GM21360 (cell line): Measurements from ENCODE around the gene ADAMTSL2.

ENCODE experiments used
- ATAC-seq: cut with Tn5 transposase; IDR thresholded peaks from one replicate; pipeline ENCODE4 v1.9.1; 2021; ENCODE audit warnings: mild to moderate bottlenecking, moderate library complexity; ENCODE audit not compliant: unreplicated experiment

Gene ADAMTSL2

DNA sequence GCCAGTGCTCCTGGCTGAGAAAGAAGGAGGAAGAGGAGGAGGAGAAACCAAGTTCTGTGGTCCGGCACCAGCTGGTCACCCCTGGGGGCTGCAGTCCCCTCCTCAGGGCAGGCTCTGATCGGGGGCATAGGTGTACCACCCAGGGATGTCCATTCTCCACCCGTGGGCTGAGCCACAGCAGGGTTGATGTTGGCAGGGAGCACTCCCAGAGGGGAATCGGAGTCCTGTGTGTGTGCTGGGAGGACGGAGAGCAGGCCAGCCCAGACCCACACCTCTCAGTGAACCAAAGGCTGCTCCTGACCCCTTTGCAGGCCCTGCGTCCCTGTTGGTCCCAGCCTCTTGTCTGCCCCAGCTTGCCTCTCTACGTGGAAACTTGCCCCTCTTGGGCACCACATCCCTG is 4.6 kb upstream of the ADAMTSL2 start:
- ATAC-seq = no peak

DNA sequence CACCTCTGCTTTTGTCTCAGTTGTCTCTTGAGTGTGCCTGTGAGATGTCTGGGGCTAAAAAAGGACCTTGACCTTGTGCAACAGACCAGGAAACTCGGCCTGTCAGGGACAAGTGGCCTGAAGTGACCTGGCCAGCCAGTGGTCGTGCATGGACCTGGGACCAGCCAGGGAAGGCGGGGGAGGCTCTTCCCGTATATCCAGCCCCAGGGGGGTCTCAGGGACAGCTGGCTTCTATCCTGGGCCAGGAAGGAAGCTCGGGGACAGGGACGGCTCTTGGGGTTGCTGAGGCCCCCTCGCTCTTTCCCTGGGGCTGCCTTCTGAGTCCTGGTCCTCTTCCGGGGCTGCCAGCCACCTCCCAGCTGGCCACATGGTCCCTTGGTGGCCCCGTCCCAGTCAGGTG is 3.2 kb upstream of the ADAMTSL2 start:
- no peak for ATAC-seq

DNA sequence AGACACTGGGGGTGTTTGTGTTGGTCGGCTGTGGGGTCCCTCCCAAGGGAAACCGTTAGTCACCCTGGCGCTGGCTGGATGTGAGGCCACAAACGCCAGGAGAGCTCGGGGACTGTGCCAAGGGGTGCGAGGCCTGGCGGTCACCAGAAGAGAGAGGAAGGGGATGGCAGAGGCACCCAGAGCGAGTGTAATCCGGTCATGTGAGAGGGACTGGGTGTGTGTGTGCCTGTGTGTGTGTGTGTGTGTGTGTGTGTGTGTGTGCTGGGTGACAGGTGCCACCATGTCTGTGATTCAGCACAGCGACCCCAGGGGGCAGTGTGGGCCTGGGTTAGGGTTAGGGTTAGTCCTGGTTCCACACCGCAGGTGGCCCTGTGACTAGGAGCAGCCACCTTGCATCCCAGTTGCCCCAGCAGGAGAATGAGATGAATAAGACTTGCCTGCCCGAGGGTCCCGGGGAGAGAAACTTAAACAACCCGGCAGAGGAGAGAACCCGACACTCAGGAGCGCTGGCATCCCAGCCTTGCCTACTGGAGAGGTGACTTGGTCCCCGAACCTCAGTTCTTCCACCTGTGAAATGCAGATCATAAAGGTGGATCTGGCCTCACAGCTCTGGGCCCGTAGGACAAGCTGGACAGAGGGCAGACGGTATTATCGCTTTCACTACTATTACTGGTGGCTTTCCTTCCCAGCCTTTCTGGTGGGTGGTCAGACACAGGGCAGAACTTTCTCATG is 1.4 kb upstream of the ADAMTSL2 start:
- no peak for ATAC-seq

DNA sequence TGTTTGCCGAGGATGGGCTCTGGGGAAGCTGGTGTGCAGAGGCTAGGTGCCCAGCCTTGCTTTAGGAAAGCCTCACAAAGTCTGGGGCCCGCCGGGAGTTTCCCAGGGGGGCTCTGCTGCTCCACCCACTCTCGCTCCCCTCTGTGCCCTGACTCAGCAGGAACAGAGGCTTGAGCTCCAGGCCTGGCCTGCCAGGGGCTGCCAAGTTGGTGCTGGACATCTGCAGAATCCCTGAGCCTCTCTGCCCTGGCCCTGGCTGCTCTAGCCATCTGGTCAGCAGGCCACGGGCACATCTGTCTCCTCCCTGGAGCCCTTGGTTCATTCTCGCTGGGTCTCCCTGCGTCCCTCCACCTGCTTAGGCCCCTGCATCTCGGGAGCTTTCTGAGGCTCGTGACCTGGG is 647 bp upstream of the ADAMTSL2 start:
- ATAC-seq = no peak

DNA sequence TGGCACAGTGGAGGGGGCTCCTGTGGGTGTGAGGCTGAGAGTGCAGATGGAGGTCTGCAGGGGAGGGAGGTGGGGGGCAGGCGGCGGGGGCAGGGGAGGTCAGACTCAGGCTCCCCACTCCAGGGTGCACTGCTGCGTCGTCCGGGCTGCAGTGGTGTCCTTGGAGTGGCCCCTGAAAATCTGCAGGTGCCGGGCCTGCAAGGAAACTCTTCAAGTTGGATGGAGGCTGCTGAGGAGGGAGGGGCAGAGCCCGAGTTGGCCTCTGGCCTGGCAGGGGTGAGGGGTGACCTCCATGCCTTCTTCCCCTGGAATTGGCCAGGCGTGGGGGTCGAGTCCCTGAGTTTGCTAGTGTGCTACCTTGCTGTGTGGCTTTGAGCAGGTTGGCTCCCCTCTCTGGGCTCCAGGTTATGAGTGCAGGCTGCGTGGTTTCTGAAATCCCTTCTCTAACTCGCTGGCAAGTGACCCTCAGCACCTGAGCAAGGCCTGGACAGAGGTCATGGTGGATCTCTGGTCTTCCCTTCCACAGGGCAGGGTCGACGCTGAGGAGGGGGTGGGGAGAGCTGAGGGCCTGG is 888 bp downstream of the ADAMTSL2 start:
- ATAC-seq = no peak

DNA sequence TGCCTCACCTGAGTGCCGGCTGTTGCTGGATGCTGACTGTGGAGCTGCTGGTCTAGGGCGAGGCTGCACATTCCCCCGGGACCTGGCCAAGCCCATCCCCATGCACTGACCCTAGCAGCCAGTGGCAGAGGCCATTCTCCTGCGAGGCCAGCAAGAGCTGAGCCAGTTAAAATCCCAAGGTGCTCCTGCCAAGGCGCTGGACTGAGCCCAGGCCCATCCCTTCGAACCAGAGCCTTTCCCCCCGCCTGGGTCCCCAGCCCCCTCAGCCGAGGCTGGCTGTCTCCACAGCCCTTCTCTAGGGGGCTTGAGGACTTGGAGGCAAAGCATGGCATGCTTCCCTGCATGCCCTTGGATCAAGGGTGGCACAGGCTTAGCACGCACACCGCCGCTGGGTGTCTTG is 1.6 kb downstream of the ADAMTSL2 start:
- no peak for ATAC-seq

DNA sequence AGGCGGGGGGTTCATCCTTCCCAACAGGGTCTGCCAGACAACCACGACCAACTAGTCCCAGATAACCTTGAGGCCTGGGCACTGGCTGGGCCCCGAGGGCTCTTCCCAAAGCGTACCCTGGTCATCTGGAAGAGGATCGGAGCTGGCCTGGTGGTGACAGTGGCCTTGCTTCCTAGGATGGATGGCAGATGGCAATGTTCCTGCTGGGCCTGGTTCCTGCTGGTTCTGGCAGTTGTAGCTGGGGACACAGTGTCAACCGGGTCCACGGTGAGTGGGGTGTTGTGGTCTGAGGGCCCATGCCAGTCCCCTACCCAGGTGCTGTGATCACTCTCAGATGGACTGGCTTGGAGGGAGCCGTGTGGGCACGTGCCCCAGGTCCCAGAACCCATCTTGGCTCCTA is 2.0 kb downstream of the ADAMTSL2 start:
- no peak for ATAC-seq

DNA sequence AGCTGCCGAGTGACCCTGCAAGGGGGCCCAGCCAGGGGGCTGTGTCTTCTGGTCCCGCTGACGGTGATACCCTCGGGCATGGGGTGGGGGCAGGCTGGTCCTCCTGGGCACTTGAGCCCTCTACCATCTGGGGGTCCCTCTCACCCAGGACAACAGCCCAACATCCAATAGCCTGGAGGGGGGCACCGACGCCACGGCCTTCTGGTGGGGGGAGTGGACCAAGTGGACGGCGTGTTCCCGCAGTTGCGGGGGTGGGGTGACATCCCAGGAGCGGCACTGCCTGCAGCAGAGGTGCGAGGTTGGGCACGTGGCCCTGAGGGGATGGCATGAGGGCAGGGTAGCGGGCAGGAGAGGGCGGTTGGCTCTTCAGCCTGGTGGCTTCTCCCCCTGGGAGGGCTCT is 2.8 kb downstream of the ADAMTSL2 start:
- no peak for ATAC-seq

DNA sequence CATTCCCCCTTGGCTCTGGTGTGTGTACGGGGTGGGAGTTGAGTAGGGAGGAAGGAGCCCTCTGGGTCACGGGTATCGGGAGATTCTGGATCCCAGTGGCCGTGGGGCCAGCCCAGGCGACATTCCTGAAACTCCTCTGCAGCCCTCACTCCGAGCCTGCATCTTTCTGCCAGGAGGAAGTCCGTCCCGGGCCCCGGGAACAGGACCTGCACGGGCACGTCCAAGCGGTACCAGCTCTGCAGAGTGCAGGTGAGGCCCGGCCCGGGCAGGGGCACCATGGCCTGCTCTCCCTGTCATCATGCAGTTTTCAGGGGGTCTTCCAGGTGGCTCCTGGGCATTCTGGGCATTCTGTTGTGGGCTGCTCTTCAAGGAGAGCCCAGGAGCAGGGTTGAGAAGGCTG is 3.7 kb downstream of the ADAMTSL2 start:
- no peak for ATAC-seq

DNA sequence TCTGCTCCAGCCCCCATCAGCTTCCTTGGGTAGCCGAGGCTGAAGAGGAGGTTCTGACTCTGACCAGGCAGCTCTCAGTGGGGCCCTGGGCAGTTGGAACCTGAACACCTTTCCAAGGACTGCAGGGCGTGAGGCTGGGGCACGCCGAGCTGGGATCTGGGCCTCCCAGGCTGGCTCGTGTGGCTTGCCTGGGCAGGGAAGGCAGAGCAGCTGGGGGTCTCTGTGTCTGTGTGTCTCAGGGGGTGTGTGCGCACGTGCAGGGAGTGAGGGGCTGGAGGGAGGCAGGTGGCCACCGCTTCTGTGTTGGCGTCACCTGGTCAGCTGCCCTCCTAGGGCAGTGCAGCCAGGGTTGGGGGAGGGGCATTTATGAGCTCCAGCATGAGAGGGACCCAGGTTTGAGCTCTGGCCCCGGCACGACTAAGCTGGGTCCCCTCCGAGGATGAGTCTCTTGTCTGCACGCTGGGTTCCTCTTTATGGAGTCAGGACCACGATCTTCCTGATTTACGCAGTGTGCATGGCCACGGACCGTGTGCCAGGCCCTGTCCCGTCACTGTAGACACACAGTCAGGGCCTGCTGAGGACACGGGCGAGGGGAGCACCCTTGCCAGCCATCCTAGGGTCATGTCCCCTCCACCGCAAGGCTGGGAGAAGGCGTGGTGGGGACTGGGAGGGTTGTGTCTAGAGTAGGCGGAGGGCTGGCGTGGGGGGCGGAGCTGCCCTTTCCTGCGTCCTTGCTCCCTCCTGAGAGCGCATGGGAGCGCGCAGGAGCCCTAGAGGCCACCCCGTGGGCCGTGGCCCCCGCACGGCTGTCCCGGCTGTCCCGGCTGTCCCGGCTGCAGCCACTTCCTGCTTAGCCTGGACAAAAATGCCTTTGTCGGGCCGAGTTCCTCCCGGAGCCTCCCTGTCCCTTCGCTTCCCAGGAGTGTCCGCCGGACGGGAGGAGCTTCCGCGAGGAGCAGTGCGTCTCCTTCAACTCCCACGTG is 4.6 kb downstream of the ADAMTSL2 start:
- no peak for ATAC-seq

DNA sequence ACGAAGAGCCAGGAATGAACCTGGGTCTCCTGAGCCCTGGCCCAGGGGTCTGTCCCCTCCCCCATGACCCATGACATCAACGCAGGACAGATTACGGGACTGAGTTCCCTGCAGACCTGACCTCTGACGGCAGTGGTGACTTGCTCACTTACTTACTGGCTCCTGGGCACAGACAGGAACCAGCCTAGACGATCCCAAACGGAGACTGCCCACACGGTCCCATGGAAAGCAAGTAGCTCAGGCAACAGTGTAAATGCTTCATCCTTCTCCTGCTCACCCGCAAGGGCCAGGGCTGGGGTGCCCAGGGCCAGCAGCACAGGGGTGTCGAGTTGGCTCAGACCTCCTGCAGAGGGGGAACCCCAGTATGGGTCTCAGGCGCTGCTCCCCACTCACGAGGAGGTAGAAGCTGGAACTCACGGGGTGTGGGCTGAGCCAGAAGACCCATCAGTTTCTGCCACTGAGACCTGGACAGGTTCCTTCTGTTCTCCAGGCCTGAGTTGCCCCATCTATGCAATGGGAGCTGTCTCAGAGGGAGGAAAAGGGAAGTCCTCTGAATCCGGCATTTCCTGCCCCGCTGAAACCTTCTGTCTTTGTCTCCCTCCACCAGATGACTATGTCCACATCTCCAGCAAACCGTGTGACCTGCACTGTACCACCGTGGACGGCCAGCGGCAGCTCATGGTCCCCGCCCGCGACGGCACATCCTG is 5.6 kb downstream of the ADAMTSL2 start:
- ATAC-seq = no peak

DNA sequence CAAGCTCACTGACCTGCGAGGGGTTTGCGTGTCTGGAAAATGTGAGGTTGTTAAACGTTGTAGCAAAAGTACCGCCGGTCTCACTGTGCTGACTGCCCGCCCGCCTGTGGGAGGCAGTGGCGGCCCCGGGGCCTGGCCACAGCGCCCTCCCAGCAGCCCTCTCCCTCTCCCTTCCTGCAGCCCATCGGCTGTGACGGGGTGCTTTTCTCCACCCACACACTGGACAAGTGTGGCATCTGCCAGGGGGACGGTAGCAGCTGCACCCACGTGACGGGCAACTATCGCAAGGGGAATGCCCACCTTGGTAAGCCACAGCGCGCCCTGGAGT is 6.2 kb downstream of the ADAMTSL2 start:
- ATAC-seq = no peak

DNA sequence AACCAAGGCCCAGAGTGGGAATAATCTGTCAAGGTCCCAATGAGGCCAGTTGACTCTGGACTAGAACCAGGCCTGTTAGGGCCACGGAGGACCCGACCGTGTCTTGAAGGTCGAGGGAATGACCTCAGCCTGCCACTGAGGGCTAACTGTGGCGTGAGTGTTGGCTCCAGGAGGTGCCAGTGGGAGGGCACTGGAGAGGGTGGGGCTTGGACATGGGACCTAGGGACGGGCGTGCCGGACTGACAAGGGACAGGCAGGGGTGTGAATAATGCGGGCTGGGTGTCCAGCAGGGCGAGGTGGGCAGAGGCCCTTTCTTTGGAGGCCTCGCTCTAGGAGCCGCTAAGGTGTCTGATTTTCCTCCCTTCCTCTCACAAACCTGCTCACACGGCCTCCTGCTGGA is 7.5 kb downstream of the ADAMTSL2 start:
- no peak for ATAC-seq

DNA sequence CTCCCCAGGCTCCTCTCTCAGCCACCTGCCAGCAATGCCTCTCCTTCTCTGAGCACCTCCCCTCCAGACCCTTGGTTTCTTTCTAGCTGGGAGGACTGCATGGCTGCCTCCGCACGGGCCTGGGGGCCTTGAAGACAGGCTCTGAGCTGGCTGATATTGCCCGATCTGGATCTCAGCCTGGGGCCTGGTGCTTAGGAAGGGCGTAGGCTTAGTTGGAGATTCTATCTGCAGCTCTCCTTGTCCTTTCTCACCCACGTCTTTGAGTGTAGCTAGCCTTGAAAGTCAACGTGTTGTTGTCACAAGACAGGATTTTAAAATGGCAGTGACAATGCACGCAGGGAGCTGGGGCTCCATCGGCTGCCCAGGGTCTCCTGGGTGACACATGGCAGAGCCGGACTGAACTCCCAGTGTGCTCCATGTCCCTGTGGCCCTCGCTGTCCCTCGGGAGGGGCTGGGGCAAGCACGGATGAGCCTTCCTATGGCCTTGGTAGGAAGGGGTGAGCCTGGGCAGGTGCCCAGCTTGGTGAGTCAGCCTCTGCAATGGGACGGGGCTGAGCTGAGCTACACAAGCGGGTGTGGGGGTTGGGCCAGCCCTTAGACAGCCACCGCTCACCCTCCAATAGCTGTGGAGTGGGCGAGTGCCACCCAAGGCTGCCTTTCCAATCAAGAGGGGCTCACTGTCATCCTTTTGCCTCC is 9.4 kb downstream of the ADAMTSL2 start:
- no peak for ATAC-seq

DNA sequence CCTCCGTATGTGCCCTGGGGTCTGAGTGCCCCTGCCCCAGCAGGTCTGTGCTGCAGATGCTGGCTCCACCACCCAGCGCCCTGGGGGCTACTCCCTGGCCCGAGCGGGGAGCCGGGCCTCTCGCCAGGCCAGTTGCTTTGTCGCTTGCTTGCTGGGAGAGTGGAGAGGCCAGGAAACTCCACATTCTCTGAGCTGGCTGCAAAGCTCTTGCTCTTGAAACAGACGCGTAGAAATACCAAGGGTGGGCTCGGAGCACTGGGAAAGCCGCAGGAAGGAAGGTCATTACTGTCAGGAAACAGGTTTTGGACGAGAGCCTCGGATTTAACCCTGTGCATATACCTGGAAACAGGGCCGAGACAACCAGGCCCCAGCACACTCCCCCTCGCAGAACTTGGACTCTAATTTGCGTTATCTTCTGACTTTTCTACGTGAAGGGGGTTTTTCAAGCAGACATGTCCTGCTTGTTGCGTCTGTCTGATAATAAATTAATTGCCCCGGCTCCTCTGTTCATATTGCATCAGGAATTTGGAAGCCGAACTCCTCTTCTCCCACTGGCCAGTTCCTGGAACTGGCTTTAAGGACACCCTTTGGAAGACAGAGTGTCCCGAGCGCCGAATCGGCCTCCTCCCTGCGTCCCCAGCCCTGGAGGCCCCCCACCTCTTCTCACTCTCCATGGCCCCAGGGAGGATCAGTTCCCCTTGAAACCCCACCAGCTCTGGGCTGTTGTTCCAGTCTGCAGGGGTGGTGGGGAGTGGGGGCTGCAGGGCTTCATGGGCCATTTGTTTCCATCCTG is 11.2 kb downstream of the ADAMTSL2 start:
- ATAC-seq = no peak

DNA sequence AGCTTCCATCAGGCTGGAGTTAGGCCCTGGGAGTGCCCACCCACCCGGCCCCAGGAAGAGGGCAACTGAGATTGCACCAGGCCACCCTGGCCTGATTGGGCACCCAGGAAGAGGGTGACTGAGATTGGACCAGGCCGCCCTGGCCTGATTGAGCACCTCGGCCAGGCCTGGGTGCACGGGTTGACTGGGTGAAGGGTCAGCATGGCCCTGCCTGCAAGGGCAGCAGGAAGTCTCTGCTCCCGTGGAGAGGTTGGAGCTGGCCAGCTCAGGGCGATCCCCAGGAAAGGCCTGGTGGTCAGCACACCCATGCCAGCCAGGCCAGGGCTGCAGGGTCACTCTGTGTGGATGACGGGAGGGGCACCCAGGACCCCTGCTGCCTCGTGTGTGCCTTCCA is 11.8 kb downstream of the ADAMTSL2 start:
- ATAC-seq = no peak

DNA sequence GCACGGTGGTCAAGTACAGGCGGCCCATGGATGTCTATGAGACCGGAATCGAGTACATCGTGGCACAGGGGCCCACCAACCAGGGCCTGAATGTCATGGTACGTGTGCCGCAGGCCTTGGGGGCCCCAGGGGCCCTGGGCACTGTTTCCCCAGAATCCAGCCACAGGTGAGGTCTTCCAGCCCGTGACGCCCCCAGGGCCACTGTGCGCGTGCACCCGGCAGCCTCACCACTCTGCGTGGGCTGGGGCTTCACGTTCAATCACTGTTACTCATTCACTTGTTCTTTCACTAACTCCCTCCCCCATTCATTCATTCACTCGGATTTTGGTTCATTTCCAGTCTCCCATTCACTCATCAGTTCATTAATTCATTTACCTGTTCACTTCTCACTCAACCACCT is 12.6 kb downstream of the ADAMTSL2 start:
- no peak for ATAC-seq

DNA sequence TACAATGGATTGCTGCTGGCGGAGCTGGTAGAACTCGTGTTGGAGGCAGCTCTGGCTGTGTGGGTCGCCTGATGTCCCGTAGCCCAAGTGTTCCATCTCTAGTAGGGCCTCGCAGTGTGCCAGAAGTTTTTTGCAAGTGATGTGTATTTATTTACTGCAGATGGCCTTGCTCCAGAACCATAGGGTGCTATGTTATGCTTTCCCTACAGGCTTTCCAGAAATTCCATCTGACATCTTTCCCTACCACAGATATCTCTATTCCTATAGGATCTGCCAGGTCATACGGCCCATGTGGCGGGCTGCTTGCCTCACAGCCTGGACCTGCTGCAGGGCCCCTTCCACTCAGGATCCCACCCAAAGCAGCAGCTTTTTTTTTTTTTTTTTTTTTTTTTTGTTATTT is 16.9 kb downstream of the ADAMTSL2 start:
- no peak for ATAC-seq

DNA sequence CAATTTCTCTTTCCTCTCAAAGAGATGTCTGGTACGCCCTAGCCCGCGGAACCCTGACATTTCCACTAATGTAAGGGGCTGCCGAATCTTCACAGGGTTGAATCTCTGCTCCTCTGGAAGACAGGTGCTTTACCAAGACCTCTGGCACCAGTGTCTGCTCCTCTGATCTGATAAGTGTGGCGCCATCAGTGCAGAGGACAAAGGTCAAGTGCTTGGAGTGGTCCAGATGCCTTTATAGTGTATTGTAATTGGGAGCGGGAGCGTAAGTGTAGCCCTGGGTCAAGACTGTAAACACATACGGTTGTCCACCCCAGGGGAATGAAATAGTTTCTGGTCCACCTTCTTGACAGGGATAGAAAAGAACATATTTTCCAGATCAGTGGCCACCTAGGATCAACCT is 17.7 kb downstream of the ADAMTSL2 start:
- no peak for ATAC-seq

DNA sequence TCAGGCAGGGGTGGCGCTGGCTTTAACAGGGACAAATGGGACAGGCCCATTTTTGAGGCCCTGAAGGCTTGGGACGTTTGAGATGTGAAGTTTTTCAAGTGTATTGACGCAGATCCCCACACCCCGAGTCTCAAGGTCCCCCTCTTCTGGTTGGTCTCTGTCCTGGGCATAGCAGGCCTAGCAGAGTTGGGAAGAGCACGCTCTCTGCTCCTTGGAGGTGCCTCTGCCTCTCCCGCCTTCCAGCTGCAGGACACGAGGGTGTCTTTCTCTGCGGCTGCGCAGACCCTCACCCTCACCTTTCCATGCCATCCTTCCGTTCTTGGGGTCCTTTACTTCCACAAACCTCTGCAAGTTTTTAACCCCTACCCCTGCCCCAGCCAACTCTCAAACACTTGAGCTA is 18.6 kb downstream of the ADAMTSL2 start:
- ATAC-seq = no peak
